NB4 (cell line): Measurements from ENCODE around the gene OTOP3.

Source experiments
- DNase-seq: peaks from one replicate; pipeline ENCODE4 v3.0.0; 2010; ENCODE audit warnings: low read depth
- H3K4me3 ChIP-seq: one replicate; pipeline ENCODE4 v1.5.1; 2011; ENCODE audit warnings: mild to moderate bottlenecking, low read depth, low read length, moderate library complexity
- CTCF ChIP-seq: IDR thresholded peaks from one replicate; pipeline ENCODE4 v1.5.1; 2012; ENCODE audit warnings: low read depth, low read length
- MAX ChIP-seq: IDR thresholded peaks from 2 replicates; pipeline ENCODE4 v1.6.1; 2011; ENCODE audit warnings: low read depth, low read length
- MYC ChIP-seq: IDR thresholded peaks from 2 replicates; pipeline ENCODE4 v1.6.1; 2011; ENCODE audit warnings: low read depth, low read length
- POLR2A ChIP-seq: IDR thresholded peaks from 2 replicates; pipeline ENCODE4 v1.6.1; 2011; ENCODE audit warnings: mild to moderate bottlenecking; ENCODE audit not compliant: insufficient read length; ENCODE audit errors: extremely low read depth

The OTOP3 gene

GRCh38 chr17:74920306-74920620 is 15.4 kb upstream of the OTOP3 start:
- TF ChIP-seq MAX (no peak), MYC (no peak), CTCF (no peak), POLR2A (no peak)
- no peak overlapping the region for H3K4me3 ChIP-seq
- DNase-seq = no peak

- no peak for DNase-seq
- no peak overlapping the region for H3K4me3 ChIP-seq
- TF ChIP-seq CTCF (no peak), MAX (no peak), POLR2A (no peak), MYC (no peak)
Observed at GRCh38 chr17:74920642-74921025, 15.1 kb upstream of the OTOP3 start.

GRCh38 chr17:74921026-74921681 is 14.5 kb upstream of the OTOP3 start:
- TF ChIP-seq CTCF (no peak), POLR2A (no peak), MAX (no peak), MYC (no peak)
- no peak for DNase-seq
- H3K4me3 ChIP-seq = no peak overlapping the region

- DNase-seq = no peak
- TF ChIP-seq POLR2A (no peak), MYC (no peak), MAX (no peak), CTCF (no peak)
- H3K4me3 ChIP-seq = no peak overlapping the region
Observed at GRCh38 chr17:74921769-74922168, 13.9 kb upstream of the OTOP3 start.

GRCh38 chr17:74922172-74922571 is 13.5 kb upstream of the OTOP3 start:
- no peak overlapping the region for H3K4me3 ChIP-seq
- TF ChIP-seq CTCF = no peak
- no peak for DNase-seq
